HG02610 (cell line): Measurements from ENCODE around the gene NDUFB2.
A peak's percentile ranks its signal among the peaks of the same experiment; 100 is the strongest.
"Not testable (repeated sequence)": the region's sequence is repeated elsewhere in the genome, so short reads cannot be mapped to it uniquely, and the experiment has no call there.

Experiments
- ATAC-seq: cut with Tn5 transposase; IDR thresholded peaks from one replicate; pipeline ENCODE4 v1.9.1; 2021; ENCODE audit warnings: mild to moderate bottlenecking, moderate library complexity; ENCODE audit not compliant: unreplicated experiment

NDUFB2 gene

GRCh38 chr7:140696680-140697446, at the start of gene NDUFB2:
Gene NDUFB2, plus strand, starts transcription at chr7:140696708. Its CDS starts 37 bp downstream, at chr7:140696745.
- ATAC-seq: peak; percentile 96

- no peak for ATAC-seq
Observed at GRCh38 chr7:140646931-140647647, 49.4 kb upstream of the NDUFB2 start.

- no peak for ATAC-seq
Observed at GRCh38 chr7:140649556-140650205, 46.8 kb upstream of the NDUFB2 start.

GRCh38 chr7:140650367-140650766, 46.1 kb upstream of the NDUFB2 start:
- ATAC-seq: no peak

GRCh38 chr7:140653319-140654108, 43.0 kb upstream of the NDUFB2 start:
- no peak for ATAC-seq

GRCh38 chr7:140654109-140654387, 42.5 kb upstream of the NDUFB2 start:
- no peak for ATAC-seq

GRCh38 chr7:140654661-140655060, 41.8 kb upstream of the NDUFB2 start:
- ATAC-seq: no peak

- no peak for ATAC-seq
Observed at GRCh38 chr7:140655511-140656408, 40.7 kb upstream of the NDUFB2 start.

- ATAC-seq: peak; percentile 98
Observed at GRCh38 chr7:140656548-140657515, 39.7 kb upstream of the NDUFB2 start.

- ATAC-seq: no peak
Observed at GRCh38 chr7:140657891-140658290, 38.6 kb upstream of the NDUFB2 start.

- ATAC-seq: no peak
Observed at GRCh38 chr7:140659856-140660255, 36.7 kb upstream of the NDUFB2 start.

GRCh38 chr7:140661124-140661523, 35.4 kb upstream of the NDUFB2 start:
- ATAC-seq: no peak

- ATAC-seq: not testable (repeated sequence)
Observed at GRCh38 chr7:140662938-140663337, 33.6 kb upstream of the NDUFB2 start.

GRCh38 chr7:140667476-140667875, 29.0 kb upstream of the NDUFB2 start:
- ATAC-seq: no peak

- no peak for ATAC-seq
Observed at GRCh38 chr7:140668641-140669040, 27.9 kb upstream of the NDUFB2 start.

- no peak for ATAC-seq
Observed at GRCh38 chr7:140669352-140669751, 27.2 kb upstream of the NDUFB2 start.

GRCh38 chr7:140669862-140670261, 26.6 kb upstream of the NDUFB2 start:
- not testable (repeated sequence) for ATAC-seq

GRCh38 chr7:140670343-140670935, 26.1 kb upstream of the NDUFB2 start:
- ATAC-seq: no peak

- no peak for ATAC-seq
Observed at GRCh38 chr7:140671966-140672365, 24.5 kb upstream of the NDUFB2 start.
